Lower leg skin (tissue), 4 donors: ENCODE results near the gene EPHA10. TPM values are rescaled to one million over a fixed set of nuclear protein-coding genes. Genes with fewer than 3 reads are reported as not detected.
A peak's percentile ranks its signal among the peaks of the same experiment; 100 is the strongest.
"Not testable (repeated sequence)": the region's sequence is repeated elsewhere in the genome, so short reads cannot be mapped to it uniquely, and the experiment has no call there.

Source experiments
- DNase-seq, 2 donors: peaks; one replicate each; pipeline ENCODE4 v3.0.0-alpha.2; 2019; ENCODE audit warnings: low spot score in 2 of 2
- H3K4me3 ChIP-seq: fragments of 200-600 bp; sonication (generic); 2 replicates; pipeline ENCODE4 v1.5.1; 2017; ENCODE audit warnings: mild to moderate bottlenecking, low read depth; ENCODE audit not compliant: poor library complexity, severe bottlenecking
- POLR2A ChIP-seq, 2 donors: fragments of 450-650 bp; IDR thresholded peaks; one replicate each; pipeline ENCODE4 v1.6.1; 2016 to 2017; ENCODE audit warnings: antibody characterized with exemption in 2 of 2, mild to moderate bottlenecking in 1 of 2, moderate library complexity in 1 of 2
- WGBS, 2 donors: methylation state at CpG; one replicate each; pipeline ENCODE4 v1.1.5; 2018; 5-methylcytosine and 5-hydroxymethylcytosine counted together
- intact Hi-C: fragments of 100-400 bp; cut with DNase I; formaldehyde crosslinking; loops from one replicate; pipeline ENCODE4 v1.15.0; 2023; ENCODE audit warnings: low total_unique reads
- total RNA-seq, 4 donors: library from RNA; depleted of rRNA; stranded (reverse); fragments of >200 nt; gene quantifications; one replicate each; pipeline ENCODE4 v1.1.0, GENCODE V29; 2016
- TF ChIP-seq, protein P1 (sequence below), 3 donors: fragments of 450-650 bp; IDR thresholded peaks; one replicate each; pipeline ENCODE4 v1.5.1; 2016; ENCODE audit warnings: antibody characterized with exemption in 3 of 3, mild to moderate bottlenecking in 3 of 3, moderate library complexity in 2 of 3

Gene EPHA10
- total RNA-seq, 4 donors from 2014 or later = 0.37 to 1.5 TPM; not detected in 2

DNA sequence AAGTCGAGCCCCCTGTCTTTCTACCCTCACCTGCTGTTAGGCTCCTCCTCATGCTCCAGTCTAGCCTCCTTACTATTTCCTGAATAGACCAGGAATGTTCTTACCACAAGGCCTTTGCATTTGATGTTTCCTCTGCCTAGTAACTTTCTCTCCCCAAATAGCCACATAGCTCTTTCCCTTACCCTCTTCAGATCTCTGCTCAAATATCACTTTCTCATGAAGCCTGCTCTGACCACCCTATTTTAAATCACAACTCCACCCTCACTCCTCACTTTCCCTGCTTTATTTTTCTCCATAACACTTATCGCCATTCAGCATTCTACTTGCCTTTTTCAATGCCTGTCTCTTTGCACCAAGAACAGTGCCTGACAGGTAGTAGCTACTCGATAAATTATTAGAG lies 79.2 kb downstream of the EPHA10 start:
- DNase-seq = no peak
- no peak overlapping the region for H3K4me3 ChIP-seq
- intact Hi-C loops = loop anchor here (10.0 kb wide), 1 partner anchor 231 kb away; no protein-coding TSS in a partner anchor
- WGBS, 2 donors = 89 to 94% methylated on average over 3 of the region's 3 CpGs
- TF ChIP-seq, protein P1, sequence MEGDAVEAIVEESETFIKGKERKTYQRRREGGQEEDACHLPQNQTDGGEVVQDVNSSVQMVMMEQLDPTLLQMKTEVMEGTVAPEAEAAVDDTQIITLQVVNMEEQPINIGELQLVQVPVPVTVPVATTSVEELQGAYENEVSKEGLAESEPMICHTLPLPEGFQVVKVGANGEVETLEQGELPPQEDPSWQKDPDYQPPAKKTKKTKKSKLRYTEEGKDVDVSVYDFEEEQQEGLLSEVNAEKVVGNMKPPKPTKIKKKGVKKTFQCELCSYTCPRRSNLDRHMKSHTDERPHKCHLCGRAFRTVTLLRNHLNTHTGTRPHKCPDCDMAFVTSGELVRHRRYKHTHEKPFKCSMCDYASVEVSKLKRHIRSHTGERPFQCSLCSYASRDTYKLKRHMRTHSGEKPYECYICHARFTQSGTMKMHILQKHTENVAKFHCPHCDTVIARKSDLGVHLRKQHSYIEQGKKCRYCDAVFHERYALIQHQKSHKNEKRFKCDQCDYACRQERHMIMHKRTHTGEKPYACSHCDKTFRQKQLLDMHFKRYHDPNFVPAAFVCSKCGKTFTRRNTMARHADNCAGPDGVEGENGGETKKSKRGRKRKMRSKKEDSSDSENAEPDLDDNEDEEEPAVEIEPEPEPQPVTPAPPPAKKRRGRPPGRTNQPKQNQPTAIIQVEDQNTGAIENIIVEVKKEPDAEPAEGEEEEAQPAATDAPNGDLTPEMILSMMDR (IDR thresholded peaks at IDR 0.05) = no peak
- TF ChIP-seq POLR2A (IDR thresholded peaks at IDR 0.05) = no peak

DNA sequence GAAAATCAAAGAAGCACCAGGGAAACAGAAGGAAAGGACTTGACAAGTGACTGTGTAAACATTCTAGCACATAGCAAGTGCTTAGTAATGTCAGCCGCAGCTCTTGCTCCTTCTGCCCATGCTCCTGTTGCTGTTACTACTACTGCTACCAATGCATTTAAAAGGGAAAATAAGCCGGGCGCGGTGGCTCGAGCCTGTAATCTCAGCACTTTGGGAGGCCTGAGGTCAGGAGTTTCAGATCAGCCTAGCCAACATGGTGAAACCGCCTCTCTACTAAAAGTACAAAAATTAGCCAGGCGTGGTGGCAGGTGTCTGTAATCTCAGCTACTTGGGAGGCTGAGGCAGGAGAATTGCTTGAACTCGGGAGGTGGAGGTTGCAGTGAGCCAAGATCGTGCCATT lies 80.7 kb downstream of the EPHA10 start:
- 90 to 93% methylated on average over 9 of the region's 9 CpGs for WGBS, 2 donors
- intact Hi-C loops = loop anchor here (10.0 kb wide), 1 partner anchor 229 kb away; no protein-coding TSS in a partner anchor
- H3K4me3 ChIP-seq, DNase-seq: not testable (repeated sequence)

DNA sequence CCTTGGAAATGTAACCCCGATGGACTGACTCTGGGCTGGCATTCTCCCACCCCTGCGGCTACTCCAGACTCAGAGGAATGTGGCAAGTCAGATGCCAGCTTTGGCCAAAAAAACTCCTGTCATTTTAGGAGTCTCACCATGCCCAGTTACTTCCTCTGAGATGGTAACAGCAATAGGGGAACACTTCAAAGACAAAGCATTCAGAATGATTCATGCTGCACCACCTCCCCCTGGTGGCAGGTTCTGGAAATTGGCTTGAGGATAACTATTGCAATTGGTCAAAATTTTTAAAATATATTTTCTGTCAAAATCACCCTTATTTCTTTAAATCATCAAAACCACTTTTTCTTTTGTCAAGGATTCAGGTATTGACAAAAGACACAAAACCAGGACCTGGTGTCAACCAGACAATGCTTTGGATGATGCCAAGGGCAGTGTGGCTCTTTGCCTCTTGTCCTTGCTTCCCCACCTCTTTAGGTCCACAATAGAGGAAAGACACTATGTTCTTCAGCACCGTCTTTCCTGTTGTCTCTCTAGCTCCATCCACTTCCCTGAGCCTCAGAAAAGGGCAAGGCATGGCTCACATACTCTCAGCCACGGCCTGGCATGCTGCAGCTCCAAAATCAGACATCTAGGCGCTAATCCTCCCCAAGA lies 82.5 kb downstream of the EPHA10 start:
- H3K4me3 ChIP-seq = no peak overlapping the region
- 59 to 71% methylated on average over 5 of the region's 5 CpGs for WGBS, 2 donors
- intact Hi-C loops = loop anchor here (10.0 kb wide), 1 partner anchor 228 kb away; no protein-coding TSS in a partner anchor
- TF ChIP-seq, protein P1 (IDR thresholded peaks at IDR 0.05) = peak in 1 of 3 donors; percentile 87
- TF ChIP-seq POLR2A (IDR thresholded peaks at IDR 0.05) = no peak
- peak; percentile 63 to 94 for DNase-seq

DNA sequence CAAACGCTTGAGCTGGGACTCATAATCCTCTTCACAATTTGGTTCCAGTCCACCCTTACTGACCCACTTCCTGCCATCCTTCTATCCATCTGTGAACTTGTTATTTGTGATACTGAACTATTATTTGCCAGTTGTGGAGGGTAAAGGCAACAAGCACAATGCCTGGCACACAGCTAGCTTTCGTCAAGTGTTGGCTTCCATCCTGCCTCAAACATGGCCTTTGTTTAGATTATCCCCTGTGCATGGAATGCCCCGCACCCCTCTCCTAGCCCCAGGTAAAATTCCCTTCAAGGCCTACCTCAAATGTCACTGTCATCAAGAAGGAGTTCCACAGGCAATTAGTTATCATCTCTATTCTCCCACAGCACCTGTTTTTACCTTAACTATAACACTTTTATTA lies 84.0 kb downstream of the EPHA10 start:
- no peak overlapping the region for H3K4me3 ChIP-seq
- intact Hi-C loops = loop anchor here (10.0 kb wide), 1 partner anchor 226 kb away; no protein-coding TSS in a partner anchor
- 81 to 84% methylated on average over 3 of the region's 3 CpGs for WGBS, 2 donors
- no peak for TF ChIP-seq POLR2A (IDR thresholded peaks at IDR 0.05)
- peak in 1 of 2 donors; percentile 21 for DNase-seq

DNA sequence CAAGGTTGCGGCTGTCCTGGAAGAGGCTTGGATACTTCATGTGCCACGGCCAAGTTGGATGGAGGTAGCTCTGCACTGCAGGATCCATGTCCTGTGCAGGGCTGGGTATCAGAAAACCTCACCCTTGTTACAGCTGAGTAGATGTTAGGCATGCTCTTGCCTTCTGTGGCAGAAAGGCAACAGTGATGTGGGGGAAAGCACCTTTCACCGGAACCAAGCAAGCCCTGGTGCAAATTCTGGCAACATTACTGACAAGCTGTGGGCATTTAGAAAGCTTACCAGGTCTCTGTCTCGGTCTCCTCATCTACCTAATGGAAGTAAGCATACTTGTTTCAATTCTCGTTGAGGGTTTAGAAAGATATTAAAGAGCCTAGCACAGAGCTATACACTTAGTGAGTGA lies 87.1 kb downstream of the EPHA10 start:
- TF ChIP-seq, protein P1 (IDR thresholded peaks at IDR 0.05) = no peak
- TF ChIP-seq POLR2A (IDR thresholded peaks at IDR 0.05) = no peak
- H3K4me3 ChIP-seq = no peak overlapping the region
- no peak for DNase-seq
- intact Hi-C loops = loop anchor here (10.0 kb wide), 1 partner anchor 73 kb away; no protein-coding TSS in a partner anchor
- WGBS, 2 donors = 89 to 93% methylated on average over 5 of the region's 5 CpGs

DNA sequence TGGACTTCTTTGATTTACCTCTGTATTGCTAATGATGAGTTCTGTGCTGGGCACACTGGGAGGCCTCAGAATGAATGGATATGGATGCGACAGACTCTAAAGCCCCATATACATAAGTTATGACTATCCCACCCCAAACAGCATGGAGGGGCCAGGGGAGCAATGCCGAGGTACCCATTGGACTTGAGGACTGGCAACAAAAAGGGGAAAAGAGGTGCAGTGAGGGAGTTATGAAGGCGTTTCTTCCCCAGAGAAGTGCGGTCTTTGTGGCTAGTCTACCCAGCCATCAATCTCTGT lies 87.8 kb downstream of the EPHA10 start:
- no peak for DNase-seq
- TF ChIP-seq POLR2A (IDR thresholded peaks at IDR 0.05) = no peak
- TF ChIP-seq, protein P1 (IDR thresholded peaks at IDR 0.05) = no peak
- 66 to 67% methylated on average over 4 of the region's 4 CpGs for WGBS, 2 donors
- H3K4me3 ChIP-seq = no peak overlapping the region
- intact Hi-C loops = loop anchor here (10.0 kb wide), 1 partner anchor 72 kb away; no protein-coding TSS in a partner anchor
